Memory B cell (primary cell): Measurements from ENCODE around the gene PRRC2A.

ENCODE experiments used
- ATAC-seq: fragments of 150-1000 bp; cut with Tn5 transposase; 2 replicates; pipeline ENCODE4 v1.10.0; 2021; ENCODE audit warnings: low read depth, mild to moderate bottlenecking, moderate library complexity
- DNase-seq, 2 donors: peaks; one replicate each; pipeline ENCODE4 v3.0.0; 2022; ENCODE audit warnings: low spot score in 2 of 2
- H3K27ac Mint-ChIP-seq: one replicate; pipeline ENCODE4 v1.8.0; 2022; ENCODE audit warnings: mild to moderate bottlenecking, moderate library complexity, mixed read lengths
- H3K27me3 Mint-ChIP-seq: one replicate; pipeline ENCODE4 v1.8.0; 2022; ENCODE audit warnings: mixed read lengths
- H3K36me3 Mint-ChIP-seq: one replicate; pipeline ENCODE4 v1.8.0; 2022; ENCODE audit warnings: mild to moderate bottlenecking, mixed read lengths
- H3K4me1 Mint-ChIP-seq: one replicate; pipeline ENCODE4 v1.8.0; 2022; ENCODE audit warnings: mixed read lengths
- H3K4me3 Mint-ChIP-seq: one replicate; pipeline ENCODE4 v1.8.0; 2022; ENCODE audit warnings: mild to moderate bottlenecking, moderate library complexity, mixed read lengths
- H3K9me3 Mint-ChIP-seq: one replicate; pipeline ENCODE4 v1.8.0; 2022; ENCODE audit warnings: mixed read lengths

Gene PRRC2A

GRCh38 chr6:31626952-31627351, 6.4 kb downstream of the PRRC2A start:
- Mint-ChIP-seq H3K36me3 (peaks cover 45% of the 10 kb centered on the region), H3K9me3 (no peaks in the 10 kb centered on the region), H3K4me3 (no peak overlapping the region), H3K4me1 (peaks cover 11% of the 10 kb centered on the region), H3K27ac (no peak overlapping the region), H3K27me3 (no peaks in the 10 kb centered on the region)
- DNase-seq (no peak), ATAC-seq (no peak)

DNA sequence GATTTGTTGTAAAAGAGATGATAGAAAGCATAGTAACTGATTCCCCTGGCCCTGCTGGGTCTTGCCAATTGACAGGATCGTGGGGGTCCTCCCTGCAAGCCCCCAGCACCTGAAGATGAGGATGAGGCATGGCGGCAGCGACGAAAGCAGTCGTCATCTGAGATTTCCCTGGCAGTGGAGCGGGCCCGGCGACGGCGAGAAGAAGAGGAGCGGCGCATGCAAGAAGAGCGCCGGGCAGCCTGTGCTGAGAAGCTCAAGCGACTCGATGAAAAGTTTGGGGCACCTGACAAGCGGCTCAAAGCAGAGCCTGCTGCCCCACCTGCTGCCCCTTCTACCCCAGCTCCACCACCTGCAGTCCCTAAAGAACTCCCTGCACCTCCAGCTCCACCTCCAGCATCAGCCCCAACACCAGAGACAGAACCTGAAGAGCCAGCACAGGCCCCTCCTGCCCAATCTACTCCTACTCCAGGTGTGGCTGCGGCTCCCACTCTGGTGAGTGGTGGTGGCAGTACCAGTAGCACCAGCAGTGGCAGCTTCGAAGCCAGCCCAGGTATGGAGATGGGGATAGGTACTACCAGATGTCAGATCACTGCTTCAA, 7.3 kb downstream of the PRRC2A start:
- no peaks in the 10 kb centered on the region for H3K9me3 Mint-ChIP-seq

DNA sequence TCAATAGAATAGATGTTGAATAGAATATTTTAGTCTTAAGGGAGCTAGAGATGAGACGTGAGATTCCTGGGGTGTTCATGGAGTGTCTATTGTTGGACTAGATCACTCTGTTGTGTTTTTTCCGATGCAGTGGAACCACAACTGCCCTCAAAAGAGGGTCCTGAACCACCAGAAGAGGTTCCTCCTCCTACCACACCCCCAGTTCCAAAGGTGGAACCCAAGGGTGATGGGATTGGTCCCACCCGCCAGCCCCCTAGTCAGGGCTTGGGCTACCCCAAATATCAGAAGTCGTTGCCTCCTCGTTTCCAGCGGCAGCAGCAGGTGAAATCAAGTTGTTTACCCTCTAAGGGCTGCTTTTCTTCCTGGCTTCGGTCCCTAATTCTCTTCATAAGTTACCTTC, 8.5 kb downstream of the PRRC2A start:
- Mint-ChIP-seq H3K36me3 (peaks cover 48% of the 10 kb centered on the region), H3K27me3 (no peaks in the 10 kb centered on the region), H3K4me3 (no peak overlapping the region), H3K9me3 (no peaks in the 10 kb centered on the region), H3K4me1 (peaks cover 5% of the 10 kb centered on the region), H3K27ac (no peak overlapping the region)
- no peak for ATAC-seq
- no peak for DNase-seq

More for the DNA sequence above, 7.3 kb downstream of the PRRC2A start:
- DNase-seq, result no peak
- Mint-ChIP-seq H3K27ac (no peak overlapping the region), H3K36me3 (peaks cover 47% of the 10 kb centered on the region), H3K27me3 (no peaks in the 10 kb centered on the region), H3K4me3 (no peak overlapping the region), H3K4me1 (peaks cover 4% of the 10 kb centered on the region)
- no peak for ATAC-seq

- Mint-ChIP-seq H3K9me3 (no peaks in the 10 kb centered on the region), H3K4me1 (peaks cover 6% of the 10 kb centered on the region), H3K4me3 (no peak overlapping the region), H3K27me3 (no peaks in the 10 kb centered on the region), H3K36me3 (peaks cover 48% of the 10 kb centered on the region), H3K27ac (peak overlapping the region; percentile 7)
- ATAC-seq (no peak), DNase-seq (no peak)
These were observed 9.8 kb downstream of the PRRC2A start for GRCh38 chr6:31630177-31630934.

GRCh38 chr6:31631209-31631608, 10.7 kb downstream of the PRRC2A start:
- no peak for ATAC-seq
- no peaks in the 10 kb centered on the region for H3K27me3 Mint-ChIP-seq
- H3K4me3 Mint-ChIP-seq, result no peak overlapping the region
- H3K4me1 Mint-ChIP-seq, result peaks cover 6% of the 10 kb centered on the region
- peaks cover 47% of the 10 kb centered on the region for H3K36me3 Mint-ChIP-seq
- H3K27ac Mint-ChIP-seq, result peak overlapping the region; percentile 7
- DNase-seq, result no peak
- no peaks in the 10 kb centered on the region for H3K9me3 Mint-ChIP-seq

GRCh38 chr6:31631681-31632278, 11.3 kb downstream of the PRRC2A start:
- no peaks in the 10 kb centered on the region for H3K9me3 Mint-ChIP-seq
- H3K27ac Mint-ChIP-seq, result no peak overlapping the region
- H3K4me3 Mint-ChIP-seq, result no peak overlapping the region
- H3K4me1 Mint-ChIP-seq, result peaks cover 6% of the 10 kb centered on the region
- peaks cover 46% of the 10 kb centered on the region for H3K36me3 Mint-ChIP-seq
- ATAC-seq (no peak), DNase-seq (no peak)
- H3K27me3 Mint-ChIP-seq, result no peaks in the 10 kb centered on the region

- H3K9me3 Mint-ChIP-seq, result no peaks in the 10 kb centered on the region
- DNase-seq, result no peak
- peaks cover 6% of the 10 kb centered on the region for H3K4me1 Mint-ChIP-seq
- H3K4me3 Mint-ChIP-seq, result no peak overlapping the region
- no peak for ATAC-seq
- no peaks in the 10 kb centered on the region for H3K27me3 Mint-ChIP-seq
- H3K27ac Mint-ChIP-seq, result no peak overlapping the region
- peaks cover 45% of the 10 kb centered on the region for H3K36me3 Mint-ChIP-seq
These were observed 11.9 kb downstream of the PRRC2A start for GRCh38 chr6:31632279-31632946.

DNA sequence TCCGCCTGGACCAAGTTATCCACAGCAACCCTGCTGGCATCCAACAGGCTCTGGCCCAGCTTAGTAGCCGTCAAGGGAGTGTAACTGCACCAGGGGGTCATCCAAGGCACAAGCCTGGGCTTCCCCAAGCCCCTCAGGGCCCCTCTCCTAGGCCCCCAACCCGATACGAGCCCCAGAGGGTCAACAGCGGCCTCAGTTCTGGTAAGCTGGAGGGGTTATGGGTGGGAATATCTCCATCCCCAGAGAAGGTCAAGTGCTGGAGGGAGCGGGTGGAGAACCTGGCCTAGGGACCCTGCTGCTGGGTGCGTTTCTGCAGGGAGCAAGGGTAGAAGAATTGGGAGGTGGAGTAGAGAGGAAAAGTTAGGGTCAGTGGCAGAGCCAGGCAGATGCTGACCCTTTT, 12.9 kb downstream of the PRRC2A start:
- Mint-ChIP-seq H3K9me3 (no peaks in the 10 kb centered on the region), H3K27me3 (no peaks in the 10 kb centered on the region), H3K36me3 (peaks cover 37% of the 10 kb centered on the region), H3K4me1 (peaks cover 4% of the 10 kb centered on the region), H3K4me3 (no peak overlapping the region), H3K27ac (peak overlapping the region; percentile 1)
- DNase-seq, result no peak
- ATAC-seq, result no peak

DNA sequence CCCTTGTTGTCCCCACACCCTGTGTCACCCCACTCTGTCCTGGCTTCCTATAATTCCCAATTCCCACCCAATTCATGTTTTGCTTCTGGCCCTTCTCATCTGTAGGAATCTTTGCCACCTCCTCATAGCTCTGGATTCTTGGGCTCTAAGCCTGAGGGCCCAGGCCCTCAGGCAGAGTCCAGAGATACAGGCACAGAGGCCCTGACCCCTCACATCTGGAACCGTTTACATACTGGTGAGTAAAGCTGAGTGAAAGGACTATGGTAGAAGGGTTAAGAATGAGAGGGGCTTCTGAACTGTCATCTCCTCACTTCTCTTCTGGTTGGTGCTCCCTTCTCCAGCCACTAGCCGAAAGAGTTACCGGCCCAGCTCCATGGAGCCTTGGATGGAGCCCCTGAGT, 13.6 kb downstream of the PRRC2A start:
- H3K27me3 Mint-ChIP-seq, result no peaks in the 10 kb centered on the region
- H3K4me3 Mint-ChIP-seq, result no peak overlapping the region
- H3K9me3 Mint-ChIP-seq, result no peaks in the 10 kb centered on the region
- ATAC-seq (no peak), DNase-seq (no peak)
- peaks cover 40% of the 10 kb centered on the region for H3K36me3 Mint-ChIP-seq
- H3K4me1 Mint-ChIP-seq, result peaks cover 4% of the 10 kb centered on the region
- H3K27ac Mint-ChIP-seq, result peak overlapping the region; percentile 1

GRCh38 chr6:31634969-31635575, 14.6 kb downstream of the PRRC2A start:
- ATAC-seq (no peak), DNase-seq (no peak)
- no peak overlapping the region for H3K4me3 Mint-ChIP-seq
- H3K27ac Mint-ChIP-seq, result no peak overlapping the region
- H3K27me3 Mint-ChIP-seq, result no peaks in the 10 kb centered on the region
- peaks cover 2% of the 10 kb centered on the region for H3K4me1 Mint-ChIP-seq
- peaks cover 36% of the 10 kb centered on the region for H3K36me3 Mint-ChIP-seq
- no peaks in the 10 kb centered on the region for H3K9me3 Mint-ChIP-seq

GRCh38 chr6:31636698-31637596, 16.4 kb downstream of the PRRC2A start:
- Mint-ChIP-seq H3K36me3 (peaks cover 35% of the 10 kb centered on the region), H3K4me3 (no peak overlapping the region), H3K4me1 (peaks cover 2% of the 10 kb centered on the region), H3K9me3 (no peaks in the 10 kb centered on the region), H3K27me3 (no peaks in the 10 kb centered on the region), H3K27ac (peak overlapping the region; percentile 31)
- DNase-seq, result no peak
- no peak for ATAC-seq

DNA sequence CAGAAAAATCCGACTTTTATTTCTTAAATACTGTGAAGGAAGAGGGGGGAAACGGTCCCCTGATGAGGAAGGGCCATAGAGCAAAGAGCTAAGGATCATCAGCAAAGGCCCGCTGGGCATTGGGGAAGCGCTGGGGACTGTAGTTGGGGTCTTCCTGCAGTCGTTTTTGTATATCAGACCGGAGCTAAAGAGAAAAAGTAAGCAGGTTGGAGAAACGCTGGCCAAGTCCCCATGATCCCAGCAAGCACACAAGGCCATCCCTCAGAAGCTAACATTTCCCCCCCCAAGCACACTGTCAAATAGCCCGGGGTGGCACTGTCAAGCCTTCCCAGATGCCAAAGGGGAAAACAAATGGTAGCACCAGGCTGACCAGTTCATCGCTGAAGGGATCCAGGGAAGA, 18.5 kb downstream of the PRRC2A start:
- Mint-ChIP-seq H3K27me3 (no peaks in the 10 kb centered on the region), H3K4me3 (no peak overlapping the region), H3K36me3 (peaks cover 30% of the 10 kb centered on the region), H3K9me3 (no peaks in the 10 kb centered on the region), H3K4me1 (peaks cover 1% of the 10 kb centered on the region), H3K27ac (peak overlapping the region; percentile 33)
- no peak for ATAC-seq
- no peak for DNase-seq

DNA sequence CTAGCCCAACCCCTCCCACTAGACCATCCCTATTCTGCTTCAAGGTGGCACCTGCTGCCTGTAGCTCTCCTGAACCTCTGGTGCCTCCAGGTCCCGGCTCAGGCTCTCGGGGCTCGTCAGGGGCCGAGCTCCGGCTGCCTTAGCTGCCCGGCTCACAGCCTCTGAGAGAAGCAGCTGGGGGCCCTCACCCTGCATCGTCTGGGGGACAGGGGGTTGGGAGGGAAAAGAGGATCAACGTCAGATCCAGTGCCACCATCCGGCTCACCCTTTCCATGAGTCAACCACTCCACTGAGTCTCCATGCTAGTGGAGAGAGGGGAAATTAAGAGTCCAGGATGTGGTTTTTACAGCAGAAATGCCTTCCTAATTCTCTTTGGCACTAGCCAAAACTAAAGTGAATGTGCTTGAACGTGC, 18.9 kb downstream of the PRRC2A start:
- no peaks in the 10 kb centered on the region for H3K4me1 Mint-ChIP-seq

More for the DNA sequence above, 18.9 kb downstream of the PRRC2A start:
- ATAC-seq (no peak), DNase-seq (no peak)
- Mint-ChIP-seq H3K36me3 (peaks cover 29% of the 10 kb centered on the region), H3K9me3 (no peaks in the 10 kb centered on the region), H3K4me3 (no peak overlapping the region), H3K27ac (no peak overlapping the region), H3K27me3 (no peaks in the 10 kb centered on the region)
